ENCODE measurements around the gene ATF2. TPM values are rescaled to one million over a fixed set of nuclear protein-coding genes. Genes with fewer than 3 reads are reported as not detected.

The ATF2 gene
- total RNA-seq, 1 donor from 2014 or later, result 91.3 TPM

- H3K9me3 Mint-ChIP-seq (ENCODE audit: unreplicated experiment), result peaks cover 2% of the 10 kb centered on the region
- no peak for TF ChIP-seq CTCF (IDR thresholded peaks at IDR 0.05; ENCODE audit: partially characterized antibody, unreplicated experiment)
- H3K4me3 Mint-ChIP-seq (ENCODE audit: unreplicated experiment), result no peak overlapping the region
- H3K27me3 Mint-ChIP-seq (ENCODE audit: unreplicated experiment), result no peaks in the 10 kb centered on the region
- DNase-seq, result no peak
- H3K27ac Mint-ChIP-seq (ENCODE audit: unreplicated experiment), result no peak overlapping the region
- H3K36me3 Mint-ChIP-seq (ENCODE audit: unreplicated experiment), result peaks cover 6% of the 10 kb centered on the region
- peaks cover 3% of the 10 kb centered on the region for H3K4me1 Mint-ChIP-seq (ENCODE audit: low read depth, unreplicated experiment)
These were observed 27.7 kb downstream of the ATF2 start for GRCh38 chr2:175140332-175140731.

GRCh38 chr2:175137793-175138192 is 30.2 kb downstream of the ATF2 start:
- no peak overlapping the region for H3K4me3 Mint-ChIP-seq (ENCODE audit: unreplicated experiment)
- no peak for TF ChIP-seq CTCF (IDR thresholded peaks at IDR 0.05; ENCODE audit: partially characterized antibody, unreplicated experiment)
- H3K27ac Mint-ChIP-seq (ENCODE audit: unreplicated experiment), result no peak overlapping the region
- peaks cover 3% of the 10 kb centered on the region for H3K4me1 Mint-ChIP-seq (ENCODE audit: low read depth, unreplicated experiment)
- no peaks in the 10 kb centered on the region for H3K36me3 Mint-ChIP-seq (ENCODE audit: unreplicated experiment)
- no peaks in the 10 kb centered on the region for H3K9me3 Mint-ChIP-seq (ENCODE audit: unreplicated experiment)
- no peak for DNase-seq
- H3K27me3 Mint-ChIP-seq (ENCODE audit: unreplicated experiment), result no peaks in the 10 kb centered on the region

GRCh38 chr2:175136334-175137215 is 31.4 kb downstream of the ATF2 start:
- no peak for TF ChIP-seq CTCF (IDR thresholded peaks at IDR 0.05; ENCODE audit: partially characterized antibody, unreplicated experiment)
- Mint-ChIP-seq H3K9me3 (ENCODE audit: unreplicated experiment) (no peaks in the 10 kb centered on the region), H3K4me3 (ENCODE audit: unreplicated experiment) (no peak overlapping the region), H3K27ac (ENCODE audit: unreplicated experiment) (no peak overlapping the region), H3K4me1 (ENCODE audit: low read depth, unreplicated experiment) (peaks cover 7% of the 10 kb centered on the region), H3K27me3 (ENCODE audit: unreplicated experiment) (no peaks in the 10 kb centered on the region), H3K36me3 (ENCODE audit: unreplicated experiment) (no peaks in the 10 kb centered on the region)
- DNase-seq, result no peak

GRCh38 chr2:175135862-175136261 is 32.1 kb downstream of the ATF2 start:
- Mint-ChIP-seq H3K36me3 (ENCODE audit: unreplicated experiment) (no peaks in the 10 kb centered on the region), H3K9me3 (ENCODE audit: unreplicated experiment) (no peaks in the 10 kb centered on the region), H3K4me3 (ENCODE audit: unreplicated experiment) (no peak overlapping the region), H3K4me1 (ENCODE audit: low read depth, unreplicated experiment) (peaks cover 7% of the 10 kb centered on the region), H3K27me3 (ENCODE audit: unreplicated experiment) (no peaks in the 10 kb centered on the region), H3K27ac (ENCODE audit: unreplicated experiment) (no peak overlapping the region)
- no peak for DNase-seq
- TF ChIP-seq CTCF (IDR thresholded peaks at IDR 0.05; ENCODE audit: partially characterized antibody, unreplicated experiment), result no peak

GRCh38 chr2:175135177-175135576 is 32.8 kb downstream of the ATF2 start:
- no peak for DNase-seq
- H3K27ac Mint-ChIP-seq (ENCODE audit: unreplicated experiment), result no peak overlapping the region
- H3K4me1 Mint-ChIP-seq (ENCODE audit: low read depth, unreplicated experiment), result peaks cover 7% of the 10 kb centered on the region
- no peak overlapping the region for H3K4me3 Mint-ChIP-seq (ENCODE audit: unreplicated experiment)
- no peaks in the 10 kb centered on the region for H3K36me3 Mint-ChIP-seq (ENCODE audit: unreplicated experiment)
- H3K27me3 Mint-ChIP-seq (ENCODE audit: unreplicated experiment), result no peaks in the 10 kb centered on the region
- no peaks in the 10 kb centered on the region for H3K9me3 Mint-ChIP-seq (ENCODE audit: unreplicated experiment)
- TF ChIP-seq CTCF (IDR thresholded peaks at IDR 0.05; ENCODE audit: partially characterized antibody, unreplicated experiment), result no peak

All from glutamatergic neuron (in vitro differentiated cells).